Stomach smooth muscle (tissue), 2 donors: ENCODE results near the gene MTHFR.

Experiments
- H3K27ac ChIP-seq: one replicate; pipeline ENCODE4 v1.7.0; 2013; ENCODE audit warnings: mild to moderate bottlenecking, low read length, inconsistent platforms
- H3K27me3 ChIP-seq, 2 donors: one replicate each; pipeline ENCODE4 v1.7.0; 2013; ENCODE audit warnings: low read length in 2 of 2; ENCODE audit not compliant: insufficient read depth in 2 of 2, control insufficient read depth in 1 of 2
- H3K36me3 ChIP-seq, 2 donors: one replicate each; pipeline ENCODE4 v1.7.0; 2013; ENCODE audit warnings: low read length in 2 of 2; ENCODE audit not compliant: control insufficient read depth in 2 of 2, insufficient read depth in 2 of 2
- H3K4me1 ChIP-seq: one replicate; pipeline ENCODE4 v1.7.0; 2013; ENCODE audit warnings: low read length; ENCODE audit not compliant: control insufficient read depth, insufficient read depth
- H3K4me3 ChIP-seq, 2 donors: one replicate each; pipeline ENCODE4 v1.7.0; 2013; ENCODE audit warnings: low read length in 2 of 2
- H3K9ac ChIP-seq, 2 donors: one replicate each; pipeline ENCODE4 v1.7.0; 2013; ENCODE audit warnings: low read length in 2 of 2, mild to moderate bottlenecking in 1 of 2
- H3K9me3 ChIP-seq, 2 donors: one replicate each; pipeline ENCODE4 v1.7.0; 2013; ENCODE audit warnings: low read length in 2 of 2; ENCODE audit not compliant: control insufficient read depth in 2 of 2
- donor health status: healthy.
- donor health status: Pancreatic carcinoma.

MTHFR gene

GRCh38 chr1:11805422-11806306 is at the start of gene MTHFR, which contains the start of gene CLCN6:
Gene MTHFR, minus strand, starts transcription at chr1:11805964. Its CDS starts 2,848 bp downstream, at chr1:11803116.
Gene CLCN6, plus strand, starts transcription at chr1:11806191. Its CDS starts 72 bp downstream, at chr1:11806263.
- peak within 1 kb of the TSS; percentile 91 to 93 for H3K4me3 ChIP-seq
- H3K9me3 ChIP-seq = no peaks in the 10 kb centered on the region
- peak within 1 kb of the TSS; percentile 88 to 92 for H3K9ac ChIP-seq
- peak within 1 kb of the TSS; percentile 96 for H3K27ac ChIP-seq
- H3K27me3 ChIP-seq = no peaks in the 10 kb centered on the region
- H3K4me1 ChIP-seq = peaks cover 50% of the 10 kb centered on the region
- peaks cover 8 to 12% of the 10 kb centered on the region in 2 donors for H3K36me3 ChIP-seq

DNA sequence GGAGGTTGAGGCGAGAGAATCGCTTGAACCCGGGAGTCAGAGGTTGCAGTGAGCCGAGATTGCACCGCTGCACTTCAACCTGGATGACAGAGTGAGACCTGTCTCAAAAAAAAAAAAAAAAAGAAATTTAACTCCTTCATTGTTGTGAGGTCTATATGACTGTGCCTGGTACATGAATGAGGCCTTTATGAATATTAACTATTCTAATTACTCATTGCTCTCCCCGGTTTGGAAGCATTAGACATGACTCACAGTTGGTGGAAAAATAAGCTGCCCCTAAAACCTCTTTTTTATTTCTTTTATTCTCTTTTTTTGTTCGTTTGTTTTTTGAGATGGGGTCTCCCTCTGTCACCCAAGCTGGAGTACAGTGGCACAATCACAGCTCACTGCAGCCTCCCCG is 49.7 kb upstream of the MTHFR start:
- Histone ChIP-seq H3K9ac (no peak overlapping the region), H3K9me3 (no peaks in the 10 kb centered on the region), H3K36me3 (no peaks in the 10 kb centered on the region), H3K4me1 (peaks cover 4% of the 10 kb centered on the region), H3K27ac (no peak overlapping the region), H3K27me3 (peaks cover 30 to 36% of the 10 kb centered on the region in 2 donors), H3K4me3 (no peak overlapping the region)

DNA sequence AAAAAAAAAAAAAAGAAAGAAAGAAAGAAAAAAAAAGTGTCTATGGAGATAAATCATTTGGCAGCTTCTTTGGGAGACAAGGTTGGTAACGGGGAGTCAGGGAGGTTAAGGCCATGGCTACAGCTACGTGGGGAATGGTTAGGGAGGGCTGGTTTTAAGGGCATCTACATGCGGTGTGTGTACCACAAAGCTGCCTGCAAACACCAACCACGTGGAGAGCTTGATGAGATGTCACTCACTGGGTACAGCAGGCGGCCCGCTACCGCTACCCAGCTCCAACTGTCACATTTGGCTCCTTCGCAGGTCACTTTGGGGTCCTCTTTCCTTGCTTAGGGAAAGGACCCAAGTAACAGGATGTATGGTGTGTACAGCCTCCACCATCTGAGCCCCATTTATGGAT is 48.8 kb upstream of the MTHFR start:
- no peaks in the 10 kb centered on the region for H3K36me3 ChIP-seq
- peaks cover 26 to 29% of the 10 kb centered on the region in 2 donors for H3K27me3 ChIP-seq
- no peak overlapping the region for H3K27ac ChIP-seq
- H3K4me3 ChIP-seq = no peak overlapping the region
- H3K9ac ChIP-seq = no peak overlapping the region
- peaks cover 4% of the 10 kb centered on the region for H3K4me1 ChIP-seq
- H3K9me3 ChIP-seq = no peaks in the 10 kb centered on the region

- Histone ChIP-seq H3K9ac (no peak overlapping the region), H3K9me3 (no peaks in the 10 kb centered on the region), H3K4me3 (no peak overlapping the region), H3K27me3 (peaks cover 0 to 5% of the 10 kb centered on the region in 2 donors), H3K36me3 (no peaks in the 10 kb centered on the region), H3K27ac (no peak overlapping the region), H3K4me1 (peaks cover 9% of the 10 kb centered on the region)
Measured at GRCh38 chr1:11851180-11851579, 45.4 kb upstream of the MTHFR start.

- no peak overlapping the region for H3K27ac ChIP-seq
- H3K36me3 ChIP-seq = peaks cover 0 to 5% of the 10 kb centered on the region in 2 donors
- H3K9ac ChIP-seq = no peak overlapping the region
- H3K9me3 ChIP-seq = no peaks in the 10 kb centered on the region
- H3K4me3 ChIP-seq = no peak overlapping the region
- H3K4me1 ChIP-seq = peaks cover 9% of the 10 kb centered on the region
- H3K27me3 ChIP-seq = peaks cover 0 to 5% of the 10 kb centered on the region in 2 donors
Measured at GRCh38 chr1:11850156-11850555, 44.4 kb upstream of the MTHFR start.

DNA sequence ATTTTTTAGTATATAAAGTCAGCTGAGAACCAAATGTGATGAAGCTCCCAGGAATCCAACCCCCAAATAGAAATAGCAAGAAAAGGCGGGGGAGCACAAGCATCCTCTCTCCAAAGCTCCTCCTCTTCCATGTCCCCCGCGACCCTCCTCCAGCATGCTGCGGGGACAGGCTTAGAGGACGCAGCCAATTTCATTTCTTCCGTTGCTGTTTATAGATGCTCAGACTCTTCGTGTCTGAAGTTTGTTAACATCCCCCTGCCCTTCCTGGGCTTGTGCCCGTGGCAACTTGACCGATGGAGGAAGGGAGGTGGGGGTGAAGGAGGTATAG is 42.6 kb upstream of the MTHFR start:
- H3K4me1 ChIP-seq = peaks cover 9% of the 10 kb centered on the region
- no peak overlapping the region for H3K27ac ChIP-seq
- no peak overlapping the region for H3K4me3 ChIP-seq
- no peaks in the 10 kb centered on the region for H3K27me3 ChIP-seq
- H3K9me3 ChIP-seq = no peaks in the 10 kb centered on the region
- H3K9ac ChIP-seq = no peak overlapping the region
- H3K36me3 ChIP-seq = peaks cover 9 to 17% of the 10 kb centered on the region in 2 donors

- no peaks in the 10 kb centered on the region for H3K27me3 ChIP-seq
- H3K9me3 ChIP-seq = no peaks in the 10 kb centered on the region
- H3K4me1 ChIP-seq = peaks cover 9% of the 10 kb centered on the region
- H3K36me3 ChIP-seq = peaks cover 9 to 17% of the 10 kb centered on the region in 2 donors
- no peak within 1 kb of the TSS for H3K9ac ChIP-seq
- H3K27ac ChIP-seq = no peak within 1 kb of the TSS
- H3K4me3 ChIP-seq = no peak within 1 kb of the TSS
Measured at GRCh38 chr1:11847667-11848372, 42.1 kb upstream of the MTHFR start, which contains the start of gene NPPA. Gene NPPA, minus strand, starts transcription at chr1:11847783. Its CDS starts 99 bp downstream, at chr1:11847684.

- no peak overlapping the region for H3K9ac ChIP-seq
- H3K27ac ChIP-seq = no peak overlapping the region
Measured at GRCh38 chr1:11845641-11846335, 40.0 kb upstream of the MTHFR start.

DNA sequence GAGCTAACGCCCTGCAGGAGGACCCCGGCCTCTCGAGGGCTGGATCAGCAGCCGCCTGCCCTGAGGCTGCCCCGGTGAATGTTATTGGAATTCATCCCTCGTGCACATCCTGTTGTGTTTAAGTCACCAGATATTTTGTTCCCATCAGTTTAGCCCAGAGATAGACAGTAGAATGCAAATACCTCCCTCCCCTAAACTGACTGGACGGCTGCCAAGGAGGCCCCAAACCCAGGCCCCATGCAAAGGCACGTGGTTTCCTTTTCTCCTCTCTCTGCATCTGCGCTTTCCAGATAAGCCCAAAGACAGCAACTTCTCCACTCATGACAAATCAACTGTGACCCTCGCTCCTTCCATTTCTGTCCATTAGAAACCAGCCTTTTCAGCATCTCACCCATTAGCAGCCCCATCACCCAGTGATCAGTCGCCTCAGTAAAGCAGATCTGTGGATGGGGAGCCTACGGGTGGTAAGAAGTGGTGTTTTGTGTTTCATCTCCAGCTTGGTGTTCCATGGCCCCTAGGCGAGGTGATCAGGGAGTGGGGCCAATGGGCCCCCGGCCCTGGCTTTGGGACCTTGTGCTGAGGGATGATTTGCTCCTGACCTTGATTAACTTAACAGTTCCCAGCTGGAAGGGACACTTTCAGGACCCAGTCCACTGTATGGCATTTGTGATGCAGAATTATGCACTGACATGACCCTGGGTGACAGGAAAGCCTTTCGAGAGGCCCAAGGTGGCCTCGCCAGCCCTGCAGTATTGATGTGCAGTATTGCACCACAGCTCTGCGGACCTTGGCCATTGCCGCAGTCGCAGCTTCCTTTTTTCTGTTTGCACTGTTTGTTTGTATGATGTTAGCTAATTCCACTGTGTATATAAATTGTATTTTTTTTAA is 36.6 kb upstream of the MTHFR start:
- H3K4me1 ChIP-seq = no peaks in the 10 kb centered on the region
- no peak overlapping the region for H3K9ac ChIP-seq
- peaks cover 48 to 59% of the 10 kb centered on the region in 2 donors for H3K36me3 ChIP-seq
- H3K9me3 ChIP-seq = no peaks in the 10 kb centered on the region
- no peaks in the 10 kb centered on the region for H3K27me3 ChIP-seq
- no peak overlapping the region for H3K27ac ChIP-seq
- no peak overlapping the region for H3K4me3 ChIP-seq

More at GRCh38 chr1:11845641-11846335, 40.0 kb upstream of the MTHFR start:
- Histone ChIP-seq H3K9me3 (no peaks in the 10 kb centered on the region), H3K27me3 (no peaks in the 10 kb centered on the region), H3K4me3 (no peak overlapping the region), H3K36me3 (peaks cover 20 to 35% of the 10 kb centered on the region in 2 donors), H3K4me1 (peaks cover 9% of the 10 kb centered on the region)
